CD4-positive, alpha-beta T cell treated with Interleukin-17A for 1 hour (primary cell): Measurements from ENCODE around the gene DXO.
"Not testable (repeated sequence)": the region's sequence is repeated elsewhere in the genome, so short reads cannot be mapped to it uniquely, and the experiment has no call there.

Experiments
- DNase-seq: peaks from one replicate; pipeline ENCODE4 v3.0.0-alpha.2; 2020

DXO gene

GRCh38 chr6:31954511-31954910, 17.4 kb downstream of the DXO start:
- DNase-seq = no peak

GRCh38 chr6:31952890-31953289, 19.0 kb downstream of the DXO start:
- no peak for DNase-seq

- DNase-seq = peak; percentile 39
Observed at GRCh38 chr6:31952140-31952805, 19.7 kb downstream of the DXO start.

- no peak for DNase-seq
Observed at GRCh38 chr6:31949926-31950548, 21.9 kb downstream of the DXO start.

- DNase-seq = no peak
Observed at GRCh38 chr6:31948753-31949413, 23.1 kb downstream of the DXO start.

- DNase-seq = no peak
Observed at GRCh38 chr6:31948306-31948705, 23.6 kb downstream of the DXO start.

GRCh38 chr6:31947864-31948263, 24.1 kb downstream of the DXO start:
- no peak for DNase-seq

- DNase-seq = no peak
Observed at GRCh38 chr6:31947070-31947675, 24.8 kb downstream of the DXO start.

GRCh38 chr6:31946370-31946885, 25.5 kb downstream of the DXO start:
- DNase-seq = no peak

GRCh38 chr6:31945507-31946369, 26.2 kb downstream of the DXO start, which contains the start of gene CFB:
Gene CFB, plus strand, starts transcription at chr6:31946095. Its CDS starts 127 bp downstream, at chr6:31946222.
- no peak for DNase-seq

GRCh38 chr6:31945154-31945506, 26.8 kb downstream of the DXO start:
- DNase-seq = no peak

- DNase-seq = no peak
Observed at GRCh38 chr6:31943742-31944141, 28.2 kb downstream of the DXO start.

- no peak for DNase-seq
Observed at GRCh38 chr6:31940256-31940664, 31.7 kb downstream of the DXO start.

- DNase-seq = no peak
Observed at GRCh38 chr6:31935823-31936222, 36.1 kb downstream of the DXO start.

GRCh38 chr6:31935021-31935420, 36.9 kb downstream of the DXO start:
- no peak for DNase-seq

- DNase-seq = no peak
Observed at GRCh38 chr6:31933537-31933936, 38.4 kb downstream of the DXO start.

- DNase-seq = not testable (repeated sequence)
Observed at GRCh38 chr6:31932137-31932536, 39.8 kb downstream of the DXO start.

GRCh38 chr6:31930962-31931361, 41.0 kb downstream of the DXO start:
- DNase-seq = no peak

- no peak for DNase-seq
Observed at GRCh38 chr6:31928672-31928939, 43.3 kb downstream of the DXO start.

- no peak for DNase-seq
Observed at GRCh38 chr6:31927863-31928671, 43.9 kb downstream of the DXO start.

GRCh38 chr6:31927242-31927862, 44.6 kb downstream of the DXO start, which contains the start of gene C2:
Gene C2, plus strand, starts transcription at chr6:31927717. Its CDS starts 36 bp downstream, at chr6:31927753.
- no peak for DNase-seq
